ENCODE results near the gene FZD8.
A peak's percentile ranks its signal among the peaks of the same experiment; 100 is the strongest.
"Not testable (repeated sequence)": the region's sequence is repeated elsewhere in the genome, so short reads cannot be mapped to it uniquely, and the experiment has no call there.

FZD8 gene

GRCh38 chr10:35642035-35642792 lies at the start of gene FZD8:
FZD8 (minus strand) TSS chr10:35642296; CDS start chr10:35641429, 867 bp downstream.
- Histone ChIP-seq H3K27ac (ENCODE audit: low read depth in 2 of 2, low read length in 2 of 2) (peak within 1 kb of the TSS; percentile 77 to 78), H3K9me3 (ENCODE audit: control insufficient read depth in 2 of 2, low read length in 2 of 2) (no peaks in the 10 kb centered on the region), H3K36me3 (ENCODE audit: control insufficient read depth in 2 of 2, insufficient read depth in 2 of 2, low read length in 2 of 2) (no peaks in the 10 kb centered on the region), H3K9ac (ENCODE audit: low read depth in 1 of 2, low read length in 2 of 2) (peak within 1 kb of the TSS; percentile 24 to 72), H3K4me1 (ENCODE audit: control insufficient read depth in 2 of 2, insufficient read depth in 2 of 2, low read length in 2 of 2) (peaks cover 22 to 29% of the 10 kb centered on the region in 2 donors), H3K4me3 (ENCODE audit: low read length in 2 of 2) (peak within 1 kb of the TSS; percentile 80 to 82), H3K27me3 (ENCODE audit: control insufficient read depth in 2 of 2, insufficient read depth in 2 of 2, low read length in 2 of 2) (peaks cover 0 to 2% of the 10 kb centered on the region in 2 donors)

DNA sequence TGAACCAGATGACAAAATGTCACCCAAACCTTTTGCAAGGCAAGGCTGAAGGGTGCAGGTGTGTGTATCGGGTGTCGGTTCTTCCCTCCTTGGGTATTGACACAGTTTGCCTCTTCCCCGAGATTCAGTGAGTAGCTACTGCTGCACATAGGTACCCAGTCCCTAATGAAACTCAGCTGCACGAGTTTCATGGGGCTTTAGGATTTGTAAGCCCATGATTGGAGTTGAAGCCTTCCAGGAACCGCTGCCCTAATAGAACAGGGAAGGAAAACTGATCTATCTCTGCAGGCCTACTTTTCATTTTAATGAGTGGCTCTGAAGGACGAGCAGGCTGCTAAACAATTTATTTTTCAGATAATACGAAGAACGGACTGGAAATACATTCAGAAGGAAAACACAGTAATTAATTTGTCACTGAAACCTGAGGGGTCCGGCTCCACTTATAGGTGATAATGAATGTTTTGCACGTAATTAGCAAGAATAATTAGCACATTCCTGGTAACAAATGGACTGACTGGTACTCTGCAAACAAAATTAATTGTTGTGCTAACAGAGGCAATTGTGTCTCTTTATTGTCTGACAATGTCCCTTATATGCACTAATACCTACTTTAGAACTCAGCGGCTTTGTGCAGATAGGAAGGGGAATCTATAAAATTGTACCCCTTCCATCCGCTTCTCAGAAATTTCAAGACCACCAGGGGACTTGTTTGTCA lies 49.6 kb upstream of the FZD8 start:
- no peak overlapping the region for H3K27ac ChIP-seq (ENCODE audit: low read depth in 2 of 2, low read length in 2 of 2)
- H3K36me3 ChIP-seq (ENCODE audit: control insufficient read depth in 2 of 2, insufficient read depth in 2 of 2, low read length in 2 of 2): no peaks in the 10 kb centered on the region
- no peak overlapping the region for H3K9ac ChIP-seq (ENCODE audit: low read depth in 1 of 2, low read length in 2 of 2)
- peaks cover 0 to 3% of the 10 kb centered on the region in 2 donors for H3K4me1 ChIP-seq (ENCODE audit: control insufficient read depth in 2 of 2, insufficient read depth in 2 of 2, low read length in 2 of 2)
- H3K27me3 ChIP-seq (ENCODE audit: control insufficient read depth in 2 of 2, insufficient read depth in 2 of 2, low read length in 2 of 2): no peaks in the 10 kb centered on the region
- no peak overlapping the region for H3K4me3 ChIP-seq (ENCODE audit: low read length in 2 of 2)
- no peaks in the 10 kb centered on the region for H3K9me3 ChIP-seq (ENCODE audit: control insufficient read depth in 2 of 2, low read length in 2 of 2)

DNA sequence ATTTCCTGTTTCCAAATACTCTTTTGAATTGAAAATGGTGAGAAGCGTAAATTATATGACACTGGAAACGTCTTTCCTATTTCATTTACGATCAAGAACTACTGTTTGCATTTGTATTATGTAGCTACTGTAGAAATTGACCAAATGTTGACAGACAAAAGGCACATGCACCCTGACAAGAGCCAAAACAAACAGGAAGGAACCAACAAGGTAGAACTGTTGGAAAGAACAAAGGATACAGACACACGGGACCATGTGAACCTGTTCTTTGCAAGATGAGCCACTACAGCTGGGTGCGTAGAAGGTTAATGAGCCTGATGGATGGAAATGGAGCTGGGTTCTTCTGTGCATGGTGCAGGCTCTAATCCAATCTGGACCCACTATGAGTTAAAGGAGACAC lies 48.4 kb upstream of the FZD8 start:
- H3K9me3 ChIP-seq (ENCODE audit: control insufficient read depth in 2 of 2, low read length in 2 of 2): no peaks in the 10 kb centered on the region
- H3K4me1 ChIP-seq (ENCODE audit: control insufficient read depth in 2 of 2, insufficient read depth in 2 of 2, low read length in 2 of 2): peaks cover 2 to 3% of the 10 kb centered on the region in 2 donors
- H3K27me3 ChIP-seq (ENCODE audit: control insufficient read depth in 2 of 2, insufficient read depth in 2 of 2, low read length in 2 of 2): no peaks in the 10 kb centered on the region
- H3K27ac ChIP-seq (ENCODE audit: low read depth in 2 of 2, low read length in 2 of 2): no peak overlapping the region
- H3K4me3 ChIP-seq (ENCODE audit: low read length in 2 of 2): no peak overlapping the region
- no peak overlapping the region for H3K9ac ChIP-seq (ENCODE audit: low read depth in 1 of 2, low read length in 2 of 2)
- no peaks in the 10 kb centered on the region for H3K36me3 ChIP-seq (ENCODE audit: control insufficient read depth in 2 of 2, insufficient read depth in 2 of 2, low read length in 2 of 2)

GRCh38 chr10:35685858-35686257 lies 43.8 kb upstream of the FZD8 start:
- H3K27ac ChIP-seq (ENCODE audit: low read depth in 2 of 2, low read length in 2 of 2); H3K36me3 ChIP-seq (ENCODE audit: control insufficient read depth in 2 of 2, insufficient read depth in 2 of 2, low read length in 2 of 2); H3K9ac ChIP-seq (ENCODE audit: low read depth in 1 of 2, low read length in 2 of 2); H3K9me3 ChIP-seq (ENCODE audit: control insufficient read depth in 2 of 2, low read length in 2 of 2); H3K4me1 ChIP-seq (ENCODE audit: control insufficient read depth in 2 of 2, insufficient read depth in 2 of 2, low read length in 2 of 2); H3K27me3 ChIP-seq (ENCODE audit: control insufficient read depth in 2 of 2, insufficient read depth in 2 of 2, low read length in 2 of 2): not testable (repeated sequence)
- peak overlapping the region; percentile 14 to 37 for H3K4me3 ChIP-seq (ENCODE audit: low read length in 2 of 2)

DNA sequence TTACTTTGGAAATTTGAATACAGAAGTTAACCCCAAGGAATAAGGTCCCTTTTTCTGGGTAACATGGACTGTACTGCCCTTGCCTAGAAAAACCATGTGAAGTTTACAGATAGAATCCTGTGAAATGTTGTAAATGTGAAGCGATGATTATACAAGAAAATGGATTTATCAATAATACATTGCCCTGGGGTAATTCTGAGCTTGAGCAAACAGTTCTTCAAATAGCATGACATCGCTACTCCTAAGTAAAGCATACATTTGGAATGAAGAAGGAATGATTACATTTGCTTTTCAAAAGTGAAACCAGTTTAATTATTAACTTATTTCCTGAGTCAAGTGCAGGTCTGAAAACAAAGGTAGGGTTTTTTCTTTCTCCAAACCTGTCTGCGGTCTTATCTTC lies 43.3 kb upstream of the FZD8 start:
- peak overlapping the region; percentile 14 to 37 for H3K4me3 ChIP-seq (ENCODE audit: low read length in 2 of 2)
- no peaks in the 10 kb centered on the region for H3K27me3 ChIP-seq (ENCODE audit: control insufficient read depth in 2 of 2, insufficient read depth in 2 of 2, low read length in 2 of 2)
- H3K4me1 ChIP-seq (ENCODE audit: control insufficient read depth in 2 of 2, insufficient read depth in 2 of 2, low read length in 2 of 2): peaks cover 3 to 7% of the 10 kb centered on the region in 2 donors
- no peaks in the 10 kb centered on the region for H3K9me3 ChIP-seq (ENCODE audit: control insufficient read depth in 2 of 2, low read length in 2 of 2)
- no peak overlapping the region for H3K27ac ChIP-seq (ENCODE audit: low read depth in 2 of 2, low read length in 2 of 2)
- no peaks in the 10 kb centered on the region for H3K36me3 ChIP-seq (ENCODE audit: control insufficient read depth in 2 of 2, insufficient read depth in 2 of 2, low read length in 2 of 2)
- no peak overlapping the region for H3K9ac ChIP-seq (ENCODE audit: low read depth in 1 of 2, low read length in 2 of 2)

DNA sequence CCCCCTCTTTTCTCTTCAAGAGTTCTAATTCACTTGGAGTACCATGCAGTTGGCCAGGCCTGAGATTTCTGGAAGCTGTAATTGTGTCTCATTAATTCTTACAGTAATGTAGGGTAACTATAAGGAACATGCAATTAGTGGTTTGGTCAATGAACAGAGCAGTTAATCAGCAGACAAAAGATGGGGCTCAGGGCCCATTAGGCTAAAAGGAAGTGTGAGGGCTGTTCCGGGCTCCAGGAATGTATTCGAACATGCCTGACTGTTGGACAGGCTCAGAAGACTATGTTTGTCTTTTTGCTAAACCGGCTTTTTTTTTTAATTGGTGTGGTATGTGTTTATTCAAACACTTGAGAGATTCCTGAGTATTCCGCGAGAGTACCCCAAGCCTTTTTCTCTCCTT lies 42.5 kb upstream of the FZD8 start:
- Histone ChIP-seq H3K27me3 (ENCODE audit: control insufficient read depth in 2 of 2, insufficient read depth in 2 of 2, low read length in 2 of 2) (no peaks in the 10 kb centered on the region), H3K9me3 (ENCODE audit: control insufficient read depth in 2 of 2, low read length in 2 of 2) (no peaks in the 10 kb centered on the region), H3K36me3 (ENCODE audit: control insufficient read depth in 2 of 2, insufficient read depth in 2 of 2, low read length in 2 of 2) (no peaks in the 10 kb centered on the region), H3K4me1 (ENCODE audit: control insufficient read depth in 2 of 2, insufficient read depth in 2 of 2, low read length in 2 of 2) (peaks cover 3 to 7% of the 10 kb centered on the region in 2 donors), H3K4me3 (ENCODE audit: low read length in 2 of 2) (no peak overlapping the region), H3K9ac (ENCODE audit: low read depth in 1 of 2, low read length in 2 of 2) (no peak overlapping the region), H3K27ac (ENCODE audit: low read depth in 2 of 2, low read length in 2 of 2) (no peak overlapping the region)

DNA sequence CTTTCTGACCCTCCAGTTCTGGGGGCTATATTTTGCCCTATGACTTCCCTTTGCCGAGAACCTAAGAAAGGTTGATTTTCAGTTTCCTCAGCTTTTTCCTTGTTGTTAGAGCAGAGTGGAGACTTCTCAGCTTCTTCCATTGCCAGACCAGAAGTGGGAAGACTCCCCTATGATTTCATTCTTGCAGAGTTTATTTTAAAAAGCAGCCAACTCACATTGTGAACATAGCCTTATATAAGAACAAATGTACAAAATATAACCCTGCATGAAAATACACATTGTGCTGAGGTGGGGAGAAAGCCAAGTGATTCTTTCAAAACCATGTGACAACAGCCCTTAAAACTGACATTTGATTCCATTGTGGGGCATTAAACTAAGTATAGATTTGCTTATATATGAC lies 33.8 kb upstream of the FZD8 start:
- H3K27ac ChIP-seq (ENCODE audit: low read depth in 2 of 2, low read length in 2 of 2): no peak overlapping the region
- H3K9me3 ChIP-seq (ENCODE audit: control insufficient read depth in 2 of 2, low read length in 2 of 2): no peaks in the 10 kb centered on the region
- no peak overlapping the region for H3K9ac ChIP-seq (ENCODE audit: low read depth in 1 of 2, low read length in 2 of 2)
- no peaks in the 10 kb centered on the region for H3K36me3 ChIP-seq (ENCODE audit: control insufficient read depth in 2 of 2, insufficient read depth in 2 of 2, low read length in 2 of 2)
- no peaks in the 10 kb centered on the region for H3K27me3 ChIP-seq (ENCODE audit: control insufficient read depth in 2 of 2, insufficient read depth in 2 of 2, low read length in 2 of 2)
- H3K4me3 ChIP-seq (ENCODE audit: low read length in 2 of 2): no peak overlapping the region
- no peaks in the 10 kb centered on the region for H3K4me1 ChIP-seq (ENCODE audit: control insufficient read depth in 2 of 2, insufficient read depth in 2 of 2, low read length in 2 of 2)

GRCh38 chr10:35674843-35675242 lies 32.7 kb upstream of the FZD8 start:
- H3K36me3 ChIP-seq (ENCODE audit: control insufficient read depth in 2 of 2, insufficient read depth in 2 of 2, low read length in 2 of 2): no peaks in the 10 kb centered on the region
- H3K27ac ChIP-seq (ENCODE audit: low read depth in 2 of 2, low read length in 2 of 2): no peak overlapping the region
- no peak overlapping the region for H3K4me3 ChIP-seq (ENCODE audit: low read length in 2 of 2)
- H3K4me1 ChIP-seq (ENCODE audit: control insufficient read depth in 2 of 2, insufficient read depth in 2 of 2, low read length in 2 of 2): no peaks in the 10 kb centered on the region
- no peak overlapping the region for H3K9ac ChIP-seq (ENCODE audit: low read depth in 1 of 2, low read length in 2 of 2)
- no peaks in the 10 kb centered on the region for H3K27me3 ChIP-seq (ENCODE audit: control insufficient read depth in 2 of 2, insufficient read depth in 2 of 2, low read length in 2 of 2)
- H3K9me3 ChIP-seq (ENCODE audit: control insufficient read depth in 2 of 2, low read length in 2 of 2): no peaks in the 10 kb centered on the region

DNA sequence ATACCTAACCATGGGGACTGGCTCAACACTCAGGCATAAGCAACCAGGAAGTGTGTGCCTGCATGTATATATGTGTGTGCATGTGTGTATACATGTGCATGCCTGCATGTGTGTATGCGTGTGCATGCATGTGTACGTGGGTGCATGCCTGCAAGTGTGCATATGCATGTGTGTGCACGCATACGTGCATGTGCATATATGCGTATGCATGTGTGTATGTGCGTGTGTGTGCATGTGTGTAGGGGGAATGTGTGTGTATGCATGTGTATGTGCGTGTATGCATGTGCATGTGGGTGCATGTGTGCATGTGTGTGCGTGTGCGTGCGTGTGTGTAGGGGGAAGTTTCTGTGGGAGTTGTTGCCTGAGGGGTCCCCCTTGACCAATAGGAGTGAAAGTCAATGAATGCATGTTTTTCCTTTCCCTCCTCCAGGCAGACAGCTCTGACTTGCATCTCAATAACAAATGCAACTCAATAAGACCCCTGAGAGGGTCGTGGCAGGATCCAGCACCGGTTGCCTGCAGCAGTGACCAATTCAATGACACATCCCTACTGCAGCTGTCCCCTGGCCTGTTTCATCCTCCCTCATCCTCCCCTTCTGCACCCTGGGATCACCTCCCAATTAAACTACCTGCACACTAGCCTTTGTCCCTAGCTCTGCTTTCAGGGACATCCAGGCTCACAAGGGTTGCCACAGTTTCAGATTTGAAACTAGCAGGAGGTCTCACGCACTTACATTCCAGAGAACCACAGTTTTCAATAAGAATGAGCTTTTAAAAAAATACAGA lies 27.0 kb upstream of the FZD8 start:
- no peaks in the 10 kb centered on the region for H3K27me3 ChIP-seq (ENCODE audit: control insufficient read depth in 2 of 2, insufficient read depth in 2 of 2, low read length in 2 of 2)
- H3K27ac ChIP-seq (ENCODE audit: low read depth in 2 of 2, low read length in 2 of 2): no peak overlapping the region
- H3K9ac ChIP-seq (ENCODE audit: low read depth in 1 of 2, low read length in 2 of 2): no peak overlapping the region
- no peak overlapping the region for H3K4me3 ChIP-seq (ENCODE audit: low read length in 2 of 2)
- H3K36me3 ChIP-seq (ENCODE audit: control insufficient read depth in 2 of 2, insufficient read depth in 2 of 2, low read length in 2 of 2): no peaks in the 10 kb centered on the region
- no peaks in the 10 kb centered on the region for H3K4me1 ChIP-seq (ENCODE audit: control insufficient read depth in 2 of 2, insufficient read depth in 2 of 2, low read length in 2 of 2)
- H3K9me3 ChIP-seq (ENCODE audit: control insufficient read depth in 2 of 2, low read length in 2 of 2): no peaks in the 10 kb centered on the region

DNA sequence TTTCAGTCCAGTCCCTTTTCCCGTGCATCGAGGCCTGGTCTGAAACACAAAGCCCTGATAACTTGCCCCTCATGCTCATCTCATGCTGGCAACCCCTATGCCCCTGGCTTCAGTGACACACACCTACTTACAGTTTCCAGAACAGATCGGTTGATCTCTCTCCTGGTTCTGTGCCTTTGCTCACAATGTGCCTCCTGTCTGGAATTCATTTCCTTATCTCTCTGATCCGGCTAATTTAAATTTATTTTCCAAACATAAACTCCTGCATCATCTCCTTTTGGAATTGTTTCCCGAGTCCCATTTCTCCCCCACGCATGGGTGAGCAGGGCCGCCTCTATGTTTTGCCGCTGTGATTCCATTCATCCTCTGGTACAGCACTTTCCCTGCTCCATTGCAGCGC lies 25.9 kb upstream of the FZD8 start:
- Histone ChIP-seq H3K4me3 (ENCODE audit: low read length in 2 of 2) (no peak overlapping the region), H3K27me3 (ENCODE audit: control insufficient read depth in 2 of 2, insufficient read depth in 2 of 2, low read length in 2 of 2) (no peaks in the 10 kb centered on the region), H3K27ac (ENCODE audit: low read depth in 2 of 2, low read length in 2 of 2) (no peak overlapping the region), H3K36me3 (ENCODE audit: control insufficient read depth in 2 of 2, insufficient read depth in 2 of 2, low read length in 2 of 2) (no peaks in the 10 kb centered on the region), H3K9me3 (ENCODE audit: control insufficient read depth in 2 of 2, low read length in 2 of 2) (no peaks in the 10 kb centered on the region), H3K4me1 (ENCODE audit: control insufficient read depth in 2 of 2, insufficient read depth in 2 of 2, low read length in 2 of 2) (no peaks in the 10 kb centered on the region), H3K9ac (ENCODE audit: low read depth in 1 of 2, low read length in 2 of 2) (no peak overlapping the region)

Data from mucosa of rectum (tissue), 2 donors.